NCI-H345 treated with DMSO at 0.1 percent for 48 hours (cell line): Measurements from ENCODE around the gene CCDC102B.
"Not testable (repeated sequence)": the region's sequence is repeated elsewhere in the genome, so short reads cannot be mapped to it uniquely, and the experiment has no call there.

ENCODE experiments used
- DNase-seq: peaks from one replicate; lab custom pipeline; 2025; ENCODE audit not compliant: unreplicated experiment; lab: John Stamatoyannopoulos, UW

The CCDC102B gene

GRCh38 chr18:68797871-68798270 lies at the start of gene CCDC102B:
Gene CCDC102B, plus strand, starts transcription at chr18:68798080. Its CDS starts 38,684 bp downstream, at chr18:68836764.
- no peak for DNase-seq

GRCh38 chr18:68757126-68757525 lies 40.8 kb upstream of the CCDC102B start:
- no peak for DNase-seq

GRCh38 chr18:68759308-68759707 lies 38.6 kb upstream of the CCDC102B start:
- no peak for DNase-seq

GRCh38 chr18:68763083-68763482 lies 34.8 kb upstream of the CCDC102B start:
- no peak for DNase-seq

- DNase-seq: no peak
Observed at GRCh38 chr18:68764016-68764415, 33.9 kb upstream of the CCDC102B start.

- DNase-seq: no peak
Observed at GRCh38 chr18:68766433-68766832, 31.4 kb upstream of the CCDC102B start.

GRCh38 chr18:68769461-68769860 lies 28.4 kb upstream of the CCDC102B start:
- DNase-seq: no peak

- no peak for DNase-seq
Observed at GRCh38 chr18:68772268-68772667, 25.6 kb upstream of the CCDC102B start.

- no peak for DNase-seq
Observed at GRCh38 chr18:68778280-68778886, 19.5 kb upstream of the CCDC102B start.

GRCh38 chr18:68779169-68779568 lies 18.7 kb upstream of the CCDC102B start:
- DNase-seq: no peak

- no peak for DNase-seq
Observed at GRCh38 chr18:68780802-68781635, 16.9 kb upstream of the CCDC102B start.

GRCh38 chr18:68783506-68783905 lies 14.4 kb upstream of the CCDC102B start:
- DNase-seq: no peak

- DNase-seq: no peak
Observed at GRCh38 chr18:68784071-68784470, 13.8 kb upstream of the CCDC102B start.

GRCh38 chr18:68790290-68790689 lies 7.6 kb upstream of the CCDC102B start:
- not testable (repeated sequence) for DNase-seq

GRCh38 chr18:68791801-68792200 lies 6.1 kb upstream of the CCDC102B start:
- DNase-seq: no peak

GRCh38 chr18:68793951-68794350 lies 3.9 kb upstream of the CCDC102B start:
- DNase-seq: no peak

- peak; percentile 4 for DNase-seq
Observed at GRCh38 chr18:68796936-68797690, 767 bp upstream of the CCDC102B start.

GRCh38 chr18:68800075-68800474 lies 2.2 kb downstream of the CCDC102B start:
- DNase-seq: no peak

- DNase-seq: no peak
Observed at GRCh38 chr18:68803356-68803755, 5.5 kb downstream of the CCDC102B start.

- no peak for DNase-seq
Observed at GRCh38 chr18:68817584-68817983, 19.7 kb downstream of the CCDC102B start.

- DNase-seq: no peak
Observed at GRCh38 chr18:68818584-68818983, 20.7 kb downstream of the CCDC102B start.

GRCh38 chr18:68822926-68823325 lies 25.0 kb downstream of the CCDC102B start:
- no peak for DNase-seq
